ENCODE data around the gene ASMT.
A peak's percentile ranks its signal among the peaks of the same experiment; 100 is the strongest.
"Not testable (repeated sequence)": the region's sequence is repeated elsewhere in the genome, so short reads cannot be mapped to it uniquely, and the experiment has no call there.

ASMT gene

DNA sequence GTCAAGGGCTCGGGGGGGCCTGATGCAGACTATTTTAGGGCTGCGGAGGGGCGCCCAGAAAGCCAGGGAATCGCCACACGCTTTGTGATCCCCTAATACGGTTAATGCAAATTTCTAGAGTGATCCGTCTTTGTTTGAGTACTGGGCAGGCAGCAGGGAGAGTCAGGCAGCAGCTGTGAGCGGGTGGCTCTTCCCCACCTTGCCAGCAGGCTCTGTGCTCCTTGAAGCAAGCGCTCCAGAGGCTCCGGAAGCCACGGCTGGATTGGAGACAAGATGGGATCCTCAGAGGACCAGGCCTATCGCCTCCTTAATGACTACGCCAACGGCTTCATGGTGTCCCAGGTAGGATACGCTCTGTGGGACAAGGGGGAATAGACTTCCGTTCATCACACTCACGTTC lies at the start of gene ASMT:
Gene ASMT (plus strand): TSS at position 133 of the 400 bp plus-strand sequence. CDS start 141 bp downstream, at position 274.
- DNase-seq: no peak

- not testable (repeated sequence) for DNase-seq
These were observed 40.7 kb upstream of the ASMT start for GRCh38 chrX:1574181-1574580.

GRCh38 chrX:1576201-1576992 lies 38.5 kb upstream of the ASMT start:
- DNase-seq: no peak

GRCh38 chrX:1577845-1578244 lies 37.0 kb upstream of the ASMT start:
- no peak for DNase-seq

DNA sequence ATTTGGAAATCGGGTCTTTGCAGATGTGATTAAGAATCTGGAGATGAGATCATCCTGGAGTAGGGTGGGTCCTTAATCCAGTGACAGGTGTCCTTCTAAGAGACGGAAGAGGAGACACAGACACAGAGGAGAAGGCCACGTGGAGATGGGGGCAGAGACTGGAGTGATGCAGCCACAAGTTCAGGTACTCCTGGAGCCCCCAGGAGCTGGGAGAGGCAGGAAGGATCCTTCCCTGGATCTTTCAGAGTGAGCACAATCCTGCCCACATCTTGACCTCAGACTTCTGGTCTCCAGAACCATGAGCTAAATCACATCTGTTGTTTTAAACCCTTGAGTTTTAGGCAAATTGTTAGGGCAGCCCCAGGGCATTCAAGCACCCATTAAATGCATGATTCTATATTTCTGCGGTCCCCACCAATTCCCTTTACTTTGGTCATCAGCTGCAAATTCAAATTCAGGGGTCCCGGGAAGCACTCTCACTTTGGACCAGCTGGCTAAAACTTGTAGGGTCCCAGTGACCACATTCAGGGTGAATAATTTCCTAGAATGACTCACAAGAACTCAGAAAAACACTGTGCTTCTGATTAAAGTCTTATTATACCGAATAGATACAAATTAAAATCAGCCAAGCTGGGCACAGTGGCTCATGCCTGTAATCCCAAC lies 36.2 kb upstream of the ASMT start:
- no peak for DNase-seq

DNA sequence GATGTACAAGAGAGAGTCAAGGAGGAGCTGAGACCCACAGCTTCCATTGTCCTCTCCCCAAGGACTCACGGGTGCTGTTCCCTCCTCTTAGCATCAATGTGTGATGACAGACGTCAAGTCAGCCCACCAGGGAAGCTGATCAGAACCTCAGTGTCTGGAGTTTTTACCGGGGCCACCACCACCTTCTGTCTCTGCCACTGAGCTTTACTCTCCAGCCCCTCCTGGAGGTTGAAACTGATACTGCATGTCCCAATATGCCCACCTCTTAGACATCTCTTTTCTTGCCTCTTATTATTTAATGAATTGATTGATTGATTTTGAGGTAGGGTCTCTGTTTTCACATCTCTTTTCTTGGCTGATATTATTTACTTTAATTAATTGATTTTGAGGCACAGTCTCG lies 33.7 kb upstream of the ASMT start:
- no peak for DNase-seq

DNA sequence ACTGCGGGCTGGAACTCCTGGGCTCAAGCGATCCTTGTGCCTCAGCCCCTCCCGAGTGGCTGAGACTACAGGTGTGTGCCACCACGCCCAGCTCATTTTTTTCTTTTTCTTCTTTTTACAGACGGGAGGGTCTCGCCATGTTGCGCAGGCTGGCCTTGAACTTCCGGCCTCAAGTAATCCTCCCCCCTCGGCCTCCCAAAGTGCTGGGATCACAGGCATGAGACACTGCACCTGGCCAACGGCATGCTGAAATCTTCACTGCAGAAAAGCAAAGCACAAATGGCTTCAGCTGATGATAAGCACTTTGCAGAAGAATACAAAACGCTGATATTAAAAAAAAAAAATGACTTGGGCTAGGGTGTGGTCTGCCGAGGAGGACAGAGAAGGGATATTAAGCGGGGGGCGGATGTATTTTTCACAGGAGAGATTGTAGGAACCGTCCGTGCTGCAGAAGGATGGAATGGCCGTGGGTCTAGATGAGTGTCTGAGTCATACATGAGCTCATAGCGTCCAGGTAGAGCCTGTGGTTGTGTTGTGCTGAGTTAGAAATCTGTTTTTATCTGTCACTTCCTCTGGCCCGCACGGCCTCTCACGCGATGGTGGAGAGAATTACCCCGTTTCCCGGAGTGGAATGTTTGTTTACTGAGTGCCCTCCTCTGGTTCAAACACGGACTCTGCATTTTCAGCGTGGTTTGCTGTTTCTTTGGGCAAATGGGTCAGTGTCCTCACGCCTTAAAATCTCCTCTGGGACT lies 32.0 kb upstream of the ASMT start:
- DNase-seq: peak in 1 of 2 experiments; percentile 47

DNA sequence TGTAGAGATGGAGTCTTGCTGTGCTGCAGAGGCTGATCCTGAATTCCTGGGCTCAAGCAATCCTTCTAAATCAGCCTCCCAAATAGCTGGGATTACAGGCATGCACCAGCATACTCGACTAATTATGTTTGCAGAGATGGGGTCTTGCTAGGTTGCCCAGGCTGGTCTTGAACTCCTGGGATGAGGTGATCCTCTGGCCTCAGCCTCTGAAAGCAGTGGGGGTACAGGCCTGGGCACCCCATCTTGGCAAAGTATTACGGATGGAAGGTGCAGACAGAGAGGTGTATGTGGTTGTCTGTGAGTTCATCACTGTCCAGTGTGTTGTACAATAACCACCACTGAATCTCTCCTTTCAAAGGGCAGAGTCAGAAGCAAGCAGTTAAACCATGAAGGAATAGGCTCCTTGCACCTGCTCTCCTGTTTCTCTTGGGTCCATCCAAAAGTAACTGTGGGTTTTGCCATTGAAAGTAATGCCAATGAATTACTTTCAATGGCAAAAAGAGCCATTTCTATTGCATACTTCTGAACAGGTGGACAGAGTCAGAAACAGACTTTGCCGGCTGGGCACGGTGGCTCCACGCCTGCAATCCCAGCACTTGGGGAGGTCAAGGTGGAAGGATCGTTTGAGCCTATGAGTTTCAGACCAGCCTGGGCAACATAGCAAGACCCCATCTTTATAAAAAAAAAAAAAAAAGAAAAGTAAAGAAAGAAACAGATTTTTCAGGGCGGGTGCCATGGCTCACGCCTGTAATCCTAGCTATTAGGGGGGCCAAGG lies 30.4 kb upstream of the ASMT start:
- no peak for DNase-seq

- no peak for DNase-seq
These were observed 27.7 kb upstream of the ASMT start for GRCh38 chrX:1587161-1587560.

GRCh38 chrX:1589356-1590130 lies 25.3 kb upstream of the ASMT start:
- DNase-seq: no peak

- peak; percentile 1 to 41 for DNase-seq
These were observed 23.6 kb upstream of the ASMT start, which contains the start of gene AKAP17A for GRCh38 chrX:1591102-1591862. Gene AKAP17A (plus strand): TSS chrX:1591604. CDS start chrX:1593463, 1,859 bp downstream.

DNA sequence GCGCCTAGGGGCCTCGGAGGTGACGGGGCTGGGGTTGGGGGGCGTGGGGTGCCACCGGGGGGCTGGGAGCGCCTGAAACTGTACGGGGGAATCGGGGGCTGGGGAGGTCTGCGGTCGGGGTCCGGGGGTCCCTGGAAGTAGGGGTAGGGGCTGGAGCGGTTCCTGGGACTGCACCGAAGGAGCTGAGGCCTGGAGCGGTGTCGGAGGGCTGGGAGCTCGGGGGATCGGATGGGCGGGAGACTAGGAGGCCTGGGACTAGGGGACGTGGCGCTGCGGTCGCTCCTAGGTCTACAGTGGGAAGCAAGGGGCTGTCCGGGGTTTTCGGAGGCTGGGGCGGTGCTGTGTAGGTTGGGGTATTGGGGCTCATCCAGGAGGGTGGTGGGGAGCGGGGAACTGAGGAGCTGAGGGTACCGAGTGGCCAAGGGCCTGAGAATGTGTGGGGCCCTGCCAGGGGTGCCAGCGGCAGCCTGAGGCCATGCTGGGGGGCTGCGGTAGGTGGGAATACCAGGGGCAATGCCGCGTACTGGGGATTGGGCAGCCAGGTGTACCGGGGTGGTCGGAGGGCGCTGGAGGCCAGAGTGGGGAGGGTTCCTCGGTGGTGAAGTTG lies 22.9 kb upstream of the ASMT start:
- no peak for DNase-seq

DNA sequence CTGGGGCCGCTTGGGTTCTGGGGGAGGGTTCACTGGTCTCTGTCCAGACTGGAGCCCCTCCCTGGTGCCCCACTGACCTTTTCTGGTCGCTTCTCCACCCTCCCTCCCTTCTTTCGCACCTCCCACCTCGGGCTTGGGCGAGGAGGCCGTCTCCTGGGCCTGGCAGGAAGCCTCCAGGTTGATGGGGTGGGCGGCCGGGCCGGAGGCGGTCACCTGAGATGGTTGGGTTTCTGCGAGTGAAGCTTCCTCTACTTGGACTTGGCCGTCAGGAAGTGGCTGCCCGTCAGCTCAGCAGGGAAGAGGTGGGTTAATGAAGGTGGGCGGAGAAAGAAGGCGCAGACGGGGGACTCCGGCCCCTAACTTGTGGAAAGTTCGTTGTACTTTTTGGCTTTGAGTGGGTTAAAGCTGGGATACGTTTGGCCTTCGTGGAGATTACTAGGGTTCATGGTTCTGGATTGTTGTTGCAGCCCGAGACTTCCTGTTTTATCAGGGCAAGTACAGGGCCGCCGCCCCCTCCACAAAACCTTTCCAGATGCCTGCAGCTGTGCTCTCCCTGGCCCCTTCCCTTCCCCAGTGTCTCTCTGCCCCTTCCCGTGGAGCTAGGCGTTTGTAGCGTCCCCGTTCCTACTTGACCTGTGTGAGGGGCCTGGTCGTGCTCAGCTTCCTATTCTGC lies 22.3 kb upstream of the ASMT start:
- DNase-seq: no peak

DNA sequence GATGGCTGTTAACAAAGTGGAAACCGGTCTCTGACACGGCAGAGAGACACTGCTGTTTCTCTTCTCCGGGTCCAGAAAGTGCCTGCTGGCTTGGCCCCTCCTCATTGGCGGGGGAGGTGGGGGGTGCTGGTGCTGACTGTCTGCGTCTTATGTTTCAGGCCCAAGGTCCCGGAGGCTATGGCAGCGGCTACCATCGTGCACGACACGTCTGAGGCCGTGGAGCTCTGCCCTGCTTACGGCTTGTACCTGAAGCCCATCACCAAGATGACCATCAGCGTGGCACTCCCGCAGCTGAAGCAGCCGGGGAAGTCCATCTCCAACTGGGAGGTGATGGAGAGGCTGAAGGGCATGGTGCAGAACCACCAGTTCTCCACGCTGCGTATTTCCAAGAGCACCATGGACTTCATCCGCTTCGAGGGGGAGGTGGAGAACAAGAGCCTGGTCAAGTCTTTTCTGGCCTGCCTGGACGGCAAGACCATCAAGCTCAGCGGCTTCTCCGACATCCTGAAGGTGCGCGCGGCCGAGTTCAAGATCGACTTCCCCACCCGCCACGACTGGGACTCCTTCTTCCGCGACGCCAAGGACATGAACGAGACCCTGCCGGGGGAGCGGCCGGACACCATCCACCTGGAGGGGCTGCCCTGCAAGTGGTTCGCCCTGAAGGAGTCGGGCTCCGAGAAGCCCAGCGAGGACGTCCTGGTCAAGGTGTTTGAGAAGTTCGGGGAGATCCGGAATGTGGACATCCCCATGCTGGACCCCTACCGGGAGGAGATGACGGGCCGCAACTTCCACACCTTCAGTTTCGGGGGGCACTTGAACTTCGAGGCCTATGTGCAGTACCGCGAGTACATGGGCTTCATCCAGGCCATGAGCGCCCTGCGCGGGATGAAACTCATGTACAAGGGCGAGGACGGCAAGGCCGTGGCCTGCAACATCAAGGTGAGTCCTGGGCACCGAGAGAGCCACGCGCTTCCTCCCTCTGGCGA lies 21.3 kb upstream of the ASMT start:
- no peak for DNase-seq

DNA sequence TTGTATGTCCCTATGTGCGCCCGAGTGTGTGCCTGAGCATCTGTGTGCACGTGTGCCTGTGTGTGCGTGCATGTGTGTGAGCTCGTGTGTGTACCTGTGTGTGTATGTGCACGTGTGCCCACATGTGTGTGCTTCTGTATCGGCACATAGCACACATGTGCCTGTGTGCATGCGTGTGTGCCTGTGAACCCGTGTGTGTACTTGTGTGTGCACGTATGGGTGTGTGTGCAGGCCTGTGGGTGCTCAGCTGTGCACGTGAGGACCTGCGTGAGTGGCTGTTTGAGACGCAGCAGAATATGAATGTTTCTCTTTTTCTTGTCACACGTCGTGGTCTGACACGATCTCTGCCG lies 19.2 kb upstream of the ASMT start:
- DNase-seq: no peak

DNA sequence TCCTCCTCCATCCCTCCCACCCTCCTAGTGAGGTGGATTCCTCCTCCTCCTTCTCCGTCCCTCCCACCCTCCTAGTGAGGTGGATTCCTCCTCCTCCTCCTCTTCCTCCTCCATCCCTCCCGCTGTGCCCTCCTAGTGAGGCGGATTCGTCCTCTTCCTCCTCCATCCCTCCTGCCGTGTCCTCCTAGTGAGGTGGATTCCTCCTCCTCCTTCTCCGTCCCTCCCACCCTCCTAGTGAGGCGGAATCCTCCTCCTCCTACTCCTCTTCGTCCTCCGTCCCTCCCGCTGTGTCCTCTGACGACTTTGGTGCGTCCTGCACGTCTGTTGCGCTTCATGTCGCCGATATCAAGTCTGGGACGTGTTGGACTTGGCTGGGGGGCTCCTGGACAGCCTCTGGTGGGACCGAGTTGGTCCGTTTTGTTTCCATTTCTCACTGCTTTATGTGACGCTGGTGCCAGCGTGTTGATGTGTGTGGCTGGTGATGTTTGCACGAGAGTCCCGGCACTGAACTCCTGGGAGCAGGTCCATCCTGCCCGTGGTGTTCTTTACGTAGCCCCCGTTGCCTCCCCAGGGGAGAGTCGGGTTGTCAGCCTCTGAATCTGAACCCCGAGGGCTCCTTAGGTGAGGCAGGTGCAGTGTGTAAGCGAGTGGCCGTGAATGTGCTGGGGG lies 18.0 kb upstream of the ASMT start:
- DNase-seq: no peak

DNA sequence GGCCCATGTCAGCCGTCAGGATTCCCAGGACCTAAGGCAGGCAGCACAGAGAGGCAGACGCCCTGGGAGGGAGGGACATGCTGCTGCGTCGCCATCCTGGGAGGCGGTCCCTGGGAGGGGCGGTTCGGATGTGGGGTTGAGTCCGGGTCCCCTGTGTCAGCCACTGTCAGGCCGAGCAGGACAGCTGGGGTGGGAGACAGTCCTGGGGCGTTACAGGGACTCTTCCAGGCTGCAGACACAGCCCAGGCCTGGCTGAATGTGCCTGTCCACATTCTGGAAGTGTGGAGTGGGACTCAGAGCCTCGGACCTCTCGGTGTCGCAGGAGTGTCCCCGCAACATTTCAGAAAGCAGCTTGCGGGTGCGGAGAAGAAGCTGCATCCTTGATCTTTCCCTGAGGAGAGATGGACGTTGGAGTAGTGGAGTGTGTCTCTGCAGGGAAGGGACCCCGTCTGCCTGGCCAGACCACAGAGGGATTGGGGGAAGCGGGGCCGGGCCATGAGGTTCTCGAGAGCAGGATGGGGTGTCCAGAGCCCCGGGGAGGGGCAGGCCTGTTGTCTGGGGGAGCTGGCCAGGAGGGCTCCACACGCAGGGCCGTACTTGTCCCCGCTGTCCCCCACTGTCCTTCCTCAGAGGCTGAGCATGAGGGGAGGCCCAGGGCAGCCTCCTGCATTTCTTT lies 17.4 kb upstream of the ASMT start:
- DNase-seq: no peak

Data from SW 1271 (cell line).